OCI-LY3 (cell line): ENCODE results near the gene HSD3B1.
"Not testable (repeated sequence)": the region's sequence is repeated elsewhere in the genome, so short reads cannot be mapped to it uniquely, and the experiment has no call there.

ENCODE experiments used
- H2AFZ ChIP-seq: fragments of 200-600, 300-600 bp; shearing (Covaris generic); 2 replicates; pipeline ENCODE4 v1.6.0; 2014; ENCODE audit warnings: antibody characterized with exemption, low read depth, low read length
- H3K27ac ChIP-seq: fragments of 200-600, 300-600 bp; sonication (generic); 2 replicates; pipeline ENCODE4 v1.5.1; 2014; ENCODE audit warnings: mild to moderate bottlenecking, low read length, moderate library complexity, mixed read lengths
- H3K27me3 ChIP-seq: fragments of 200-600, 300-600 bp; sonication (generic); 2 replicates; pipeline ENCODE4 v1.6.1; 2014; ENCODE audit warnings: low read depth, low read length, mixed read lengths
- H3K36me3 ChIP-seq: fragments of 200-600, 300-600 bp; sonication (generic); replicated peaks from 2 replicates; pipeline ENCODE3; 2014; ENCODE audit warnings: low read depth, low read length, mixed read lengths
- H3K4me1 ChIP-seq: fragments of 300-600, 200-600 bp; sonication (generic); 2 replicates; pipeline ENCODE4 v1.6.1; 2014; ENCODE audit warnings: low read length, mixed read lengths
- H3K4me2 ChIP-seq: fragments of 200-600, 300-600 bp; sonication (generic); 2 replicates; pipeline ENCODE4 v1.6.1; 2014; ENCODE audit warnings: low read length, mixed read lengths
- H3K4me3 ChIP-seq: fragments of 300-600, 200-600 bp; sonication (generic); 2 replicates; pipeline ENCODE4 v1.5.1; 2014; ENCODE audit warnings: antibody characterized with exemption, mild to moderate bottlenecking, low read length, moderate library complexity
- H3K79me2 ChIP-seq: fragments of 300-600, 200-600 bp; shearing (Covaris generic); 2 replicates; pipeline ENCODE4 v1.6.1; 2014; ENCODE audit warnings: mild to moderate bottlenecking, low read length, mixed read lengths
- H3K9ac ChIP-seq: fragments of 300-600, 200-600 bp; shearing (Covaris generic); 2 replicates; pipeline ENCODE4 v1.6.0; 2014; ENCODE audit warnings: mild to moderate bottlenecking, low read length, moderate library complexity
- H3K9me3 ChIP-seq: fragments of 200-600, 300-600 bp; shearing (Covaris generic); 2 replicates; pipeline ENCODE4 v1.6.1; 2014; ENCODE audit warnings: low read length, mixed read lengths; ENCODE audit not compliant: insufficient read depth
- H4K20me1 ChIP-seq: fragments of 200-600, 300-600 bp; sonication (generic); 2 replicates; pipeline ENCODE4 v1.6.1; 2016; ENCODE audit warnings: low read length, mixed read lengths; ENCODE audit not compliant: insufficient read depth
- CTCF ChIP-seq: fragments of 200-600, 300-600 bp; sonication (generic); IDR thresholded peaks from 2 replicates; pipeline ENCODE4 v1.5.1; 2014; ENCODE audit warnings: antibody characterized with exemption, low read length, low read depth
- EZH2phosphoT487 ChIP-seq: fragments of 200-600 bp; shearing (Covaris generic); IDR thresholded peaks from 2 replicates; pipeline ENCODE4 v1.6.1; 2018; ENCODE audit warnings: antibody characterized with exemption, mixed run types, low read depth

HSD3B1 gene

GRCh38 chr1:119516680-119517079, 9.7 kb downstream of the HSD3B1 start:
- H3K36me3 ChIP-seq, result no peaks in the 10 kb centered on the region
- no peak overlapping the region for H3K27ac ChIP-seq
- no peak overlapping the region for H3K4me3 ChIP-seq
- H3K27me3 ChIP-seq, result peaks cover 10% of the 10 kb centered on the region; the same call in 1 of the 2 replicates
- H3K9me3 ChIP-seq, result no peaks in the 10 kb centered on the region
- no peaks in the 10 kb centered on the region for H3K79me2 ChIP-seq
- no peak overlapping the region for H3K4me2 ChIP-seq
- no peaks in the 10 kb centered on the region for H4K20me1 ChIP-seq
- no peak overlapping the region for H2AFZ ChIP-seq
- no peak overlapping the region for H3K9ac ChIP-seq
- H3K4me1 ChIP-seq, result no peaks in the 10 kb centered on the region
- TF ChIP-seq EZH2phosphoT487, result no peak
- no peak for TF ChIP-seq CTCF

DNA sequence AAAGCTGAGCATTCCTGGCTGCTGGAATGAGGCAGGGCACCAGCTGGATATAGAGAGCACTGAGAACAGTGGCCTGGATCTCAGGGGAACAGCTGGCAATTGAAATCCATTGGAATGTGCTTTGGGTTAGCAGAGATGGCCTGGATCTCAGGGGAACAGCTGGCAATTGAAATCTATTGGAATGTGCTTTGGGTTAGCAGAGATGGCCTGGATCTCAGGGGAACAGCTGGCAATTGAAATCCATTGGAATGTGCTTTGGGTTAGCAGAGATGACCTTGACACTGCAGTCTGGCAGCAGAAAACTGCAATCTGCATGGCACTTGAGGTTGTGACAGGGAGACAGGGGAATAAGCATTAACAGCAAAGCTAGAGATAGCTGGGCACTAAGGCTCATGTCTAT, 10.7 kb downstream of the HSD3B1 start:
- not testable (repeated sequence) for H2AFZ ChIP-seq, H3K36me3 ChIP-seq, H3K4me2 ChIP-seq, H3K9ac ChIP-seq, H3K9me3 ChIP-seq, H3K4me3 ChIP-seq, H3K27ac ChIP-seq, H3K79me2 ChIP-seq, H3K4me1 ChIP-seq, H4K20me1 ChIP-seq
- H3K27me3 ChIP-seq, result peaks cover 10% of the 10 kb centered on the region; the same call in 1 of the 2 replicates

DNA sequence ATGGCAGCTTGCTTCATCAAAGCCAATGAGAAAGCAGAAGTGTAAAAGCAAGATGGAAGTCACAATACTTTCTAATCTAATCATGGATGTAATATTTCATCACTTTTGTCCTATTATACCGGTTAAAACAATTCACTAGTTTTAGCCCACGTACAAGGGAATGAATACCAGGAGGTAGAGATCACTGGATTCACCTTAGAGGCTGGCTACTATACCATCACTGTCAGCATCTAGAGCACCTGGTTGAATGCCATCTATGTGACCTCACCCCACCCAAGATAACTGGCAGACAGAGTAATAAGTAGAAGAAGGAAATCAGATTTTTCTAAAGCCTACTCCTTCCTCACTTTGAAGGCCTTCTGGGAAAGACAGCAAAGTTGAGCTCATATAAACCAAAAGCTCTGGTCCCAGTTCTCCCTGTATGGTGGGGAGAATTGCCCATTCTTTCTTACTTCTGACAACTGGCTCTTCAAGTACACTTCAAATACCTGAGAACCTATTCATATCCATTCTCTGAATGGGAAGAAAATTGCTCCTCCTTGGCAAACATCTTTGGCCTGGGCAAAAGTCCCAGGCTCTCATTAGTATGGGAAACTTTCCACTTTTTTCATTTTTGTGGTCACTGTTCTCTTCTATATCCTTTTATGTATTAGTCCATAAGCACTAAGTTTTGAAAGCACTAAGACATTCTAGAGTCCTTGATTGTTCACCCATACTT, 24.8 kb downstream of the HSD3B1 start:
- H4K20me1 ChIP-seq, result no peaks in the 10 kb centered on the region
- H3K4me3 ChIP-seq, result no peak overlapping the region
- no peak overlapping the region for H3K4me2 ChIP-seq
- H3K9me3 ChIP-seq, result no peaks in the 10 kb centered on the region
- no peaks in the 10 kb centered on the region for H3K36me3 ChIP-seq
- H3K9ac ChIP-seq, result no peak overlapping the region
- H2AFZ ChIP-seq, result no peak overlapping the region
- TF ChIP-seq EZH2phosphoT487, result no peak
- no peak for TF ChIP-seq CTCF
- peaks cover 21% of the 10 kb centered on the region for H3K27me3 ChIP-seq
- H3K4me1 ChIP-seq, result no peaks in the 10 kb centered on the region
- no peak overlapping the region for H3K27ac ChIP-seq
- H3K79me2 ChIP-seq, result no peaks in the 10 kb centered on the region

- TF ChIP-seq CTCF, result no peak
- Histone ChIP-seq H3K4me2 (no peak overlapping the region), H4K20me1 (no peaks in the 10 kb centered on the region), H3K79me2 (no peaks in the 10 kb centered on the region), H3K27me3 (peaks cover 22% of the 10 kb centered on the region), H2AFZ (no peak overlapping the region), H3K27ac (no peak overlapping the region), H3K9ac (no peak overlapping the region), H3K4me3 (no peak overlapping the region), H3K4me1 (no peaks in the 10 kb centered on the region), H3K9me3 (no peaks in the 10 kb centered on the region), H3K36me3 (no peaks in the 10 kb centered on the region)
Observed at GRCh38 chr1:119532324-119532910, 25.4 kb downstream of the HSD3B1 start.
